ENCODE measurements around the gene GOLGA1. TPM values are rescaled to one million over a fixed set of nuclear protein-coding genes. Genes with fewer than 3 reads are reported as not detected.
A peak's percentile ranks its signal among the peaks of the same experiment; 100 is the strongest.

The GOLGA1 gene
- total and polyA plus RNA-seq, 10 of the 15 experiments (the other 5 are each of a cell fraction or from before 2014, with no cell fraction given): 2.9 to 14.1 (median 8.1) TPM

GRCh38 chr9:124861342-124862229 lies 79.3 kb downstream of the GOLGA1 start, which contains the start of the genes ARPC5L and RPL35 (continued):
- no peak for TF ChIP-seq FOS (IDR thresholded peaks at IDR 0.05; ENCODE audit: borderline replicate concordance, extremely low read depth, insufficient read length)
- peak; percentile 94 for TF ChIP-seq SP1 (IDR thresholded peaks at IDR 0.05; ENCODE audit: low read depth, low read length)
- TF ChIP-seq ZNF384 (IDR thresholded peaks at IDR 0.05; ENCODE audit: borderline replicate concordance, low read depth, low read length): no peak
- TF ChIP-seq REST (IDR thresholded peaks at IDR 0.05; ENCODE audit: low read depth, low read length): peak; percentile 52; the same call in 1 of the 2 replicates
- TF ChIP-seq CBX3 (IDR thresholded peaks at IDR 0.05; ENCODE audit: borderline replicate concordance, low read depth): no peak
- peak; percentile 93 for TF ChIP-seq ASH2L (IDR thresholded peaks at IDR 0.05; ENCODE audit: borderline replicate concordance, low read depth)
- no peak for TF ChIP-seq TCF7 (IDR thresholded peaks at IDR 0.05; ENCODE audit: borderline replicate concordance)
- no peak for TF ChIP-seq IRF5 (IDR thresholded peaks at IDR 0.05; ENCODE audit: borderline replicate concordance)
- TF ChIP-seq ELK1 (IDR thresholded peaks at IDR 0.05; ENCODE audit: low read depth, low read length): peak; percentile 36; the same call in 1 of the 2 replicates
- TF ChIP-seq EED (IDR thresholded peaks at IDR 0.05; ENCODE audit: low read depth): no peak
- TF ChIP-seq GABPA (IDR thresholded peaks at IDR 0.05; ENCODE audit: low read depth): no peak
- TF ChIP-seq CREM (IDR thresholded peaks at IDR 0.05; ENCODE audit: low read depth): peak; percentile 50; the same call in 1 of the 2 replicates
- peak; percentile 98 for TF ChIP-seq KLF5 (IDR thresholded peaks at IDR 0.05; ENCODE audit: partially characterized antibody)
- no peak for TF ChIP-seq BRCA1 (IDR thresholded peaks at IDR 0.05; ENCODE audit: low read depth, low read length)
